GM19324 (cell line): Measurements from ENCODE around the gene CCL21.

Experiments
- ATAC-seq: cut with Tn5 transposase; IDR thresholded peaks from one replicate; pipeline ENCODE4 v1.9.1; 2021; ENCODE audit warnings: mild to moderate bottlenecking, moderate library complexity; ENCODE audit not compliant: unreplicated experiment, low FRiP score

The CCL21 gene

GRCh38 chr9:34709196-34709978 lies 549 bp downstream of the CCL21 start:
- ATAC-seq: no peak

GRCh38 chr9:34707130-34707529 lies 2.8 kb downstream of the CCL21 start:
- no peak for ATAC-seq

- ATAC-seq: no peak
Observed at GRCh38 chr9:34701769-34702736, 7.9 kb downstream of the CCL21 start.

- ATAC-seq: no peak
Observed at GRCh38 chr9:34701023-34701768, 8.7 kb downstream of the CCL21 start.

GRCh38 chr9:34694811-34695210 lies 15.1 kb downstream of the CCL21 start:
- no peak for ATAC-seq

- ATAC-seq: no peak
Observed at GRCh38 chr9:34693560-34693959, 16.4 kb downstream of the CCL21 start.

GRCh38 chr9:34691936-34692315 lies 18.0 kb downstream of the CCL21 start:
- no peak for ATAC-seq

- no peak for ATAC-seq
Observed at GRCh38 chr9:34690983-34691935, 18.7 kb downstream of the CCL21 start, which contains the start of gene CCL19. TSS of gene CCL19 (minus strand) at chr9:34691276. CDS start at chr9:34691139, 137 bp downstream.

- no peak for ATAC-seq
Observed at GRCh38 chr9:34689512-34689911, 20.4 kb downstream of the CCL21 start.

- ATAC-seq: no peak
Observed at GRCh38 chr9:34689116-34689470, 20.8 kb downstream of the CCL21 start.

- no peak for ATAC-seq
Observed at GRCh38 chr9:34688329-34689115, 21.4 kb downstream of the CCL21 start.

GRCh38 chr9:34687276-34688030 lies 22.5 kb downstream of the CCL21 start:
- ATAC-seq: no peak

- no peak for ATAC-seq
Observed at GRCh38 chr9:34686732-34687131, 23.2 kb downstream of the CCL21 start.

GRCh38 chr9:34686231-34686630 lies 23.7 kb downstream of the CCL21 start:
- no peak for ATAC-seq

GRCh38 chr9:34685591-34685990 lies 24.3 kb downstream of the CCL21 start:
- no peak for ATAC-seq

- ATAC-seq: no peak
Observed at GRCh38 chr9:34684816-34685215, 25.1 kb downstream of the CCL21 start.

- ATAC-seq: no peak
Observed at GRCh38 chr9:34684145-34684544, 25.8 kb downstream of the CCL21 start.

GRCh38 chr9:34675869-34676268 lies 34.1 kb downstream of the CCL21 start:
- no peak for ATAC-seq
